Stimulated activated CD4-positive, alpha-beta T cell treated with anti-CD3 and anti-CD28 coated beads, TNF-alpha, amount 100 ng/mL, for 24 hours (primary cell): Measurements from ENCODE around the gene MAP3K20.
"Not testable (repeated sequence)": the region's sequence is repeated elsewhere in the genome, so short reads cannot be mapped to it uniquely, and the experiment has no call there.

Source experiments
- DNase-seq, 3 experiments: peaks; one replicate each; pipeline ENCODE4 v3.0.0-alpha.2; 2020; ENCODE audit warnings: low read depth in 3 of 3

MAP3K20 gene

DNA sequence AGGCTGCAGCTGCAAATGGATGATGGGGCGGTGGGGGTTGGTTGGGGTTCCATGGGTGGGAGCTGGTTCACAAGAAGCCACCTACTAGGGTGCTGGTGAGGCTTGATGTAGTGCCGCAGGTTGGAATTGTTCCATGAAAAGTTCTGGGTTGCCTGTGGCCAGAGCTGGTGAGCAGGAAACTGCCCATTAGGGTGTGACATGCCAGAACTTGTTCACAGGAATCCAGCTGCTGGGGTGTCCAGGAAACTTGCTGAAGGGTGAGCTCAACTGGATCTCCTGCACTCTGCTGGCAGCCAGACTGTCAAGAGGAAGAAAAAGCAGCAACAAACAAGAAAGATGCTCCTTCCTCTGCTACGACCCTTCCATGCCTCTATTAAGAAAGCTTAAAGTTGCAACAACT, 48.8 kb downstream of the MAP3K20 start:
- DNase-seq = no peak

GRCh38 chr2:173126819-173127218, 51.2 kb downstream of the MAP3K20 start:
- DNase-seq = no peak

- not testable (repeated sequence) for DNase-seq
Observed at GRCh38 chr2:173128132-173128531, 52.5 kb downstream of the MAP3K20 start.

- no peak for DNase-seq
Observed at GRCh38 chr2:173130496-173131465, 55.1 kb downstream of the MAP3K20 start.

DNA sequence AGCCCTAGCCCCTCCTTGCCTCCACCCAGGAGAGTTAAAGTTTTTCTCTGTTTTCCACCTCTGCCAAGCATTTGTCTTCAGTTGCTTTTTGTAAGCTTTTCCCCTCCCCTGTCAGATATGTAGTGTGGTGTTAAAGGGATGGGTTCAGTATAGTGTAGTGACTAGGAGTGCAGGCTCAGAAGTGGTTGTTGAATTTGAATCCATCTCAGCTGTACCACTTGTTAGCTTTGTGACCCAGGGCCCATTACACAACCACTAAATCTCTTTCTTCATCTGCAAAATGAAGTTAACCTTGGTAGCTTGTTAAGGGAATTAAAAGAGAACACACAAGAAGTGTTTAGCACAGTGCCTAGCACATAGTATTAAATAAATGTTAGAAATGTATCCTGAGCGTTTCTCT, 56.9 kb downstream of the MAP3K20 start:
- DNase-seq = no peak

DNA sequence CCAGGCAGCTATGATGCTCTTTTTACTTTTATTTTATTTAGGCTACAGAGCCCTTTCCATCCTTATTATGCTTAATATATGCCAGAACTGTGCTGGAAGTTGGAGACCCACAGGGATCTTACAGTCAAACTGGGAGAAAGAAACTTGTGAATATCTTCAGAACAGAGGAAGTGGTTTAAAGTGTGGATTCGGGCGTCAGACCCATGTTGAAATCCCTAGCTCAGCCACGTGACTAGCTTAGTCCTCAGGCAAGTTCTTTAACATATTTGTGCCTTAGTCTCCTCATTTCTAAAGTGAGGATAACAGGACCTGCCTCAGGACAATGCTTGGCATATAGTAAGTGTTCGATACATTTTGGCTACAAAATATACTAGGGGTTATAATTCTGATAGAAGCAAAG, 59.1 kb downstream of the MAP3K20 start:
- DNase-seq = no peak

GRCh38 chr2:173136067-173136466, 60.4 kb downstream of the MAP3K20 start:
- DNase-seq = no peak

GRCh38 chr2:173136599-173136998, 61.0 kb downstream of the MAP3K20 start:
- DNase-seq = no peak

GRCh38 chr2:173137610-173138009, 62.0 kb downstream of the MAP3K20 start:
- no peak for DNase-seq

GRCh38 chr2:173138962-173139361, 63.3 kb downstream of the MAP3K20 start:
- no peak for DNase-seq

GRCh38 chr2:173141666-173142065, 66.0 kb downstream of the MAP3K20 start:
- no peak for DNase-seq

DNA sequence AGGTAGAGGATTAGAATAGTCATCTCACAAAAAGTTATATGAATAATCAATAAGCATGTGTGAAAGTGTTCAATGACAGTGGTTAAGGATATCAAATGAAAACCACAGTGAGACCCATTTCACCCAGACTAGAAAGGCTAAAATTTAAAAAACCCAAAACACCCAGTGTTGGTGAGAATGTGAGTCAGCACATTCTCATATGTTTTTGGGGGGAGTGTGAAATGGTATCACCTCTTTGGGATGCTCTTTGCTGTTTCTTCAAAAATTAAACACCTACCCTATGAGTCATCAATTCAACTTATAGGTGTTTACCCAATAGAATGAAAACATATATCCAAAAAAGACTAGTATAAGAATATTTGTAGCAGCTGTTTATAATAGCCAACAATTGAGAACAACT, 69.8 kb downstream of the MAP3K20 start:
- no peak for DNase-seq

GRCh38 chr2:173146590-173146989, 70.9 kb downstream of the MAP3K20 start:
- DNase-seq = no peak

- DNase-seq = no peak
Observed at GRCh38 chr2:173148520-173148919, 72.9 kb downstream of the MAP3K20 start.

GRCh38 chr2:173149491-173149890, 73.8 kb downstream of the MAP3K20 start:
- DNase-seq = peak in 2 of 3 experiments; percentile 13 to 48

DNA sequence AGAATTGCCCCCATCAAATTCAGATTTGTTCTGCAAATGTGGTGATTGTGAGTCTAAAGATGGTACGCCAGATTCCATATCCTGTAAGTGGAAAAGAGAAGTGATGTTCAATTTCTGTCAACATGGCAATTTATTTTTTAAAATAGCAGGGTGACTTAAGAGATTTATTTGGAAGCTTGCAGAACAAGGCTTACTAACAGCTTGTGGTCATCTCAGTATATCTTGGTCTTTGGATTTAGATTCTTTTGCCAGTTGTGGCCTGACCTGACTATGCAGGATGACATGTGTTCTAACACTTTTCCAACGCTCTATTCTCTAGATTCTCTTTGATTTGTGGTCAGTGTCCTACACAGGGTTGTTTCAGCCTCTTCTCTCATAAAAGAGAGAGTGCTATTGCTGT, 74.4 kb downstream of the MAP3K20 start:
- no peak for DNase-seq

- no peak for DNase-seq
Observed at GRCh38 chr2:173150963-173151362, 75.3 kb downstream of the MAP3K20 start.

DNA sequence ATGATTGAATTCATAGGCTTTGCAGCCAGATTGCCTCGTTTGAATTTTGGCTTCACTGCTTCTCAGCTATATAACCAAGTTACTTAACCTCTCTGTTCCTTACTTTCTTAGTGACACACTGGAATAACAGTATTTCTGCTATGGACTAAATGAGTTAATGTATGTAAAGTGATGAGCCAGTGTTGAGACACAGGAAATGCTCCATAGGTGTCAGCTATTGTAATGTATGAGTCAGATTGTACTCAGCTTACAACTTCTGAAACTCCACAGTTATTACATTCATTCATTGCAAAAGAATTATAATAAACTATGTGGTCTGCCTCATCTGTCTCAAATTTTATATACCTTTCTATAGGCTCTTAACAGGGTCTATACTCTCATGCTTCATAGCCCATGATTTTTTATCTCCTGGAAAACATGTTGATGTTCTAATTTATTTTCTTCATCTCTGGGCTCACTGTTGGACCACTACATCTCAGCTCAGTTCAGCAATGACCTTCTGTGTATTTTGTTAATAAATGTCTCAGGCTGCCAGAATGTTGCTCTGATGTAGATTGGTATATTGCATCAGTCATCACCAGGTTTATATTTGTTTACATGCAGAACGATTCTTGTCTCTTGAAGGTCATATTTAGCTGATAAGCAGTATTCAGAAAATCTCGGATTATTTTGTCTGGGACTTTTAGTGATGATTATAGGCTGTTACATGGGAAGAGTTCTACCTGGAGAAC, 76.2 kb downstream of the MAP3K20 start:
- no peak for DNase-seq

DNA sequence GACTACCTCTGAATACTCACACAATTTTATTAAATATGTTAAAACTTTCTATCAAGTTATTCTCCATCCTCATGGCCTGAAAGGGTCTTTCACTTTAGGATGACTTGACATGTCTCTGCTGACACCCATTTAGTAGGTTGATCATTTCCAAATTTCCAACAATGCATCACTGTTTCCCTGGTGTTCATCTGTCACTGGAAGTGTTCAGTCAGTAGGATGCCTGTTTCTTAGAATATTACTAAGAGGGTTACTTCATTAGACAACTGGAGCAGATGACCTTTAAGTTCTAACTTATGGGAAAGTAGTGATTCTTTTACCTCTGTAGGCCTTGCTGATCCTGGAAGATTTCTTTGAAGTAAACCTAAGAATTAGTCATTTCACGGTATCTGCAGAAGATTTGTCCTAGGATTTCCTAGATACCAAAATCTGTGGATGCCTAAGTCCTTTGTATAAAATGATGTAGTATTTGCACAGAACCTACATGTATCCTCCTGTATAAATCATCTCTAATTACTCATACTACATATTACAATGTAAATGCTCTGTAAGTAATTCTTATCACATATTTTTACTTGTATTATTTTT, 77.7 kb downstream of the MAP3K20 start:
- DNase-seq = no peak

GRCh38 chr2:173157676-173158293, 82.1 kb downstream of the MAP3K20 start:
- no peak for DNase-seq

DNA sequence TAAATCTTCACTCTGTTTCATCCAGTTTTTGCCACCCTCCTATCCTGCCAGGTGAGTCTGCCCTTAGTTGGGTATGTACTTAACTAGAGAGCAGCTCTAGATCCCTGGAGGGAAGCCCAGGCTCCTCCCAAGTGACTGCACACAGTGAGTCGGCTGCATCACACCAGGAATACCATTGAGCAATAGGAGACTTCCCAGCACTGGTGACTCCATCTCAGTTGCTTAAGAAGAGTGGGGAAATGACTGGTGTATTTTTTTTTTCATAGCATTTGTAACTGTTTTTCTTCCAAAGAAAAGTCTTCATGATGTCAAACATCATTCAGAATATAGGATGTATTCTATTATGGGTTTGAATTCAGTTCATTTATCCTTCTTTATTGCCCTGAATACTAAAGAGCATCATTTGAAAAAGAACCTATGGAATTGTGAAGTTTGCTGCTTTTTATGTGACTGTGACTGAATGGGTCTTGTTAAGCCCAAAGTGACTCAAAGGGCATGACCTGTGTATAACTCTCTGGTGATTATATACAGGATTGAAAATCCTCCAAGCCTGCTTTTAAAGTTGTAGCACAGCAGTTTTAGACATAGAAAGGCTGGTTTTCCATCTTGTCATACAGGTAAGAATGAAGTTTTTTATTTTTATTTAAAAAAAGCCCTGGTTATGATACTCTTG, 84.3 kb downstream of the MAP3K20 start:
- DNase-seq = no peak
